ENCODE measurements around the gene BIK.

GRCh38 chr22:43110927-43111623 lies 525 bp downstream of the BIK start:
- TF ChIP-seq CTCF (IDR thresholded peaks at IDR 0.05) (no peak), POLR2AphosphoS5 (IDR thresholded peaks at IDR 0.05; ENCODE audit: insufficient read depth in 1 of 2, low read depth in 1 of 2) (no peak)

Data from vagina (tissue), 2 donors.